Loucy (cell line): Measurements from ENCODE around the gene CDCA4.

Source experiments
- CTCF ChIP-seq: fragments of 200-600 bp; sonication (generic); conservative IDR thresholded peaks from 2 replicates; pipeline ENCODE4 v1.5.1; 2014; ENCODE audit warnings: mild to moderate bottlenecking, antibody characterized with exemption, low read length
- EZH2phosphoT487 ChIP-seq: fragments of 200-600 bp; IDR thresholded peaks from 2 replicates; pipeline ENCODE4 v1.6.1; 2018; ENCODE audit warnings: antibody characterized with exemption, mild to moderate bottlenecking, moderate library complexity, borderline replicate concordance

GRCh38 chr14:104982548-104983230, 38.2 kb downstream of the CDCA4 start:
- TF ChIP-seq CTCF (no peak), EZH2phosphoT487 (no peak)
